PFSK-1 (cell line): ENCODE data around the gene MEIOSIN.

Experiments
- FOXP2 ChIP-seq: optimal IDR thresholded peaks from 2 replicates; pipeline ENCODE3; 2011; ENCODE audit warnings: borderline replicate concordance, control low read depth, inconsistent platforms; ENCODE audit not compliant: insufficient read depth; ENCODE audit errors: extremely low read length, extremely low read depth
- POLR2AphosphoS5 ChIP-seq: IDR thresholded peaks from 2 replicates; pipeline ENCODE4 v1.6.1; 2012; ENCODE audit warnings: low read depth, mild to moderate bottlenecking, control low read depth, low read length, moderate library complexity
- SIN3A ChIP-seq: IDR thresholded peaks from 2 replicates; pipeline ENCODE4 v1.6.1; 2012; ENCODE audit warnings: mild to moderate bottlenecking, low read length, moderate library complexity, borderline replicate concordance; ENCODE audit not compliant: insufficient read depth
- TAF1 ChIP-seq: IDR thresholded peaks from 2 replicates; pipeline ENCODE4 v1.6.1; 2012; ENCODE audit warnings: low read length, control low read depth, borderline replicate concordance; ENCODE audit not compliant: insufficient read depth
- TF ChIP-seq, protein P1 (sequence below), 2 experiments: IDR thresholded peaks; 2 replicates each; pipeline versions ENCODE4 v1.6.1 to v1.8.0; 2011 to 2012; ENCODE audit warnings: low read depth in 2 of 2, low read length in 2 of 2, control low read depth in 1 of 2, inconsistent platforms in 1 of 2, mild to moderate bottlenecking in 1 of 2, moderate library complexity in 1 of 2; ENCODE audit not compliant: insufficient read depth in 1 of 2

MEIOSIN gene

GRCh38 chr19:45785781-45786532 lies 52.7 kb downstream of the MEIOSIN start:
- TF ChIP-seq SIN3A (no peak), FOXP2 (no peak), POLR2AphosphoS5 (no peak), TAF1 (no peak)
- TF ChIP-seq, protein P1, sequence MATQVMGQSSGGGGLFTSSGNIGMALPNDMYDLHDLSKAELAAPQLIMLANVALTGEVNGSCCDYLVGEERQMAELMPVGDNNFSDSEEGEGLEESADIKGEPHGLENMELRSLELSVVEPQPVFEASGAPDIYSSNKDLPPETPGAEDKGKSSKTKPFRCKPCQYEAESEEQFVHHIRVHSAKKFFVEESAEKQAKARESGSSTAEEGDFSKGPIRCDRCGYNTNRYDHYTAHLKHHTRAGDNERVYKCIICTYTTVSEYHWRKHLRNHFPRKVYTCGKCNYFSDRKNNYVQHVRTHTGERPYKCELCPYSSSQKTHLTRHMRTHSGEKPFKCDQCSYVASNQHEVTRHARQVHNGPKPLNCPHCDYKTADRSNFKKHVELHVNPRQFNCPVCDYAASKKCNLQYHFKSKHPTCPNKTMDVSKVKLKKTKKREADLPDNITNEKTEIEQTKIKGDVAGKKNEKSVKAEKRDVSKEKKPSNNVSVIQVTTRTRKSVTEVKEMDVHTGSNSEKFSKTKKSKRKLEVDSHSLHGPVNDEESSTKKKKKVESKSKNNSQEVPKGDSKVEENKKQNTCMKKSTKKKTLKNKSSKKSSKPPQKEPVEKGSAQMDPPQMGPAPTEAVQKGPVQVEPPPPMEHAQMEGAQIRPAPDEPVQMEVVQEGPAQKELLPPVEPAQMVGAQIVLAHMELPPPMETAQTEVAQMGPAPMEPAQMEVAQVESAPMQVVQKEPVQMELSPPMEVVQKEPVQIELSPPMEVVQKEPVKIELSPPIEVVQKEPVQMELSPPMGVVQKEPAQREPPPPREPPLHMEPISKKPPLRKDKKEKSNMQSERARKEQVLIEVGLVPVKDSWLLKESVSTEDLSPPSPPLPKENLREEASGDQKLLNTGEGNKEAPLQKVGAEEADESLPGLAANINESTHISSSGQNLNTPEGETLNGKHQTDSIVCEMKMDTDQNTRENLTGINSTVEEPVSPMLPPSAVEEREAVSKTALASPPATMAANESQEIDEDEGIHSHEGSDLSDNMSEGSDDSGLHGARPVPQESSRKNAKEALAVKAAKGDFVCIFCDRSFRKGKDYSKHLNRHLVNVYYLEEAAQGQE (IDR thresholded peaks at IDR 0.05; ENCODE audit: insufficient read depth in 1 of 2, low read depth in 2 of 2, low read length in 2 of 2): no peak

DNA sequence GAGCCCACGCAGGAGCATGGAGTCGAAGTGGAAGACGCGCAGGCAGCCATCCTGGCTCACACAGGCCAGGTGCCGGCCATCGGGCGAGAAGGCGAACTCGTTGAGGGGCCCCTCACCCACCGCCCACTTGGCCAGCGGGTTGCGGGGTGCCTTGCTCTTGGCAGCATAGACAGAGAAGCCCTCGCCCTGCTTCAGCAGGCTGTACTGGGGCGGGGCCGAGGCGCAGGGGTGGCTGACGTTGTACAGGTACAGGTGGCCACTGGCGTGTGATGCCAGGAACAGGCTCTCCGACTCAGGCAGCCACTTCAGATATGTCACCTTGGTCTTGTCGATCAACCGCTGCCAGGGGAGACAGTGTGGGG lies 53.3 kb downstream of the MEIOSIN start:
- TF ChIP-seq FOXP2 (no peak), TAF1 (no peak), SIN3A (no peak), POLR2AphosphoS5 (no peak)
- TF ChIP-seq, protein P1 (IDR thresholded peaks at IDR 0.05; ENCODE audit: insufficient read depth in 1 of 2, low read depth in 2 of 2, low read length in 2 of 2): no peak

GRCh38 chr19:45789035-45789786 lies 56.0 kb downstream of the MEIOSIN start:
- TF ChIP-seq, protein P1 (IDR thresholded peaks at IDR 0.05; ENCODE audit: insufficient read depth in 1 of 2, low read depth in 2 of 2, low read length in 2 of 2): no peak

GRCh38 chr19:45790942-45791341 lies 57.7 kb downstream of the MEIOSIN start:
- TF ChIP-seq POLR2AphosphoS5 (no peak), SIN3A (no peak), TAF1 (no peak), FOXP2 (no peak)
- TF ChIP-seq, protein P1 (IDR thresholded peaks at IDR 0.05; ENCODE audit: insufficient read depth in 1 of 2, low read depth in 2 of 2, low read length in 2 of 2): no peak
